Keratinocyte (primary cell): Measurements from ENCODE around the gene ACTN4. TPM values are rescaled to one million over a fixed set of nuclear protein-coding genes. Genes with fewer than 3 reads are reported as not detected.

Source experiments
- DNase-seq: peaks from one replicate; pipeline ENCODE4 v3.0.0-alpha.2; 2011; ENCODE audit warnings: low read depth, missing footprints, low spot score
- FAIRE-seq: peaks from 2 replicates; lab custom pipeline; 2011; peaks lifted over from hg19 to GRCh38; lab: Jason Lieb, UNC
- H2AFZ ChIP-seq: 2 replicates; pipeline ENCODE4 v1.6.0; 2012; ENCODE audit warnings: low read length, control low read depth, inconsistent platforms; ENCODE audit not compliant: control insufficient read depth
- H3K27ac ChIP-seq: 2 replicates; pipeline ENCODE4 v1.5.1; 2011; ENCODE audit warnings: low read length; ENCODE audit not compliant: control insufficient read depth, insufficient read depth
- H3K27me3 ChIP-seq: 3 replicates; pipeline ENCODE4 v1.6.0; 2011; ENCODE audit warnings: low read length; ENCODE audit not compliant: control insufficient read depth, insufficient read depth; ENCODE audit errors: extremely low read depth
- H3K36me3 ChIP-seq, 2 experiments: 2 replicates in 1 of 2; 3 replicates in 1 of 2; pipeline ENCODE4 v1.5.1; 2011; ENCODE audit warnings: low read length in 2 of 2, mild to moderate bottlenecking in 1 of 2; ENCODE audit not compliant: control insufficient read depth in 2 of 2, insufficient read depth in 2 of 2; ENCODE audit errors: extremely low read depth in 1 of 2
- H3K4me1 ChIP-seq: 3 replicates; pipeline ENCODE4 v1.5.1; 2011; ENCODE audit warnings: low read length; ENCODE audit not compliant: control insufficient read depth, insufficient read depth; ENCODE audit errors: extremely low read depth
- H3K4me2 ChIP-seq: 3 replicates; pipeline ENCODE4 v1.6.0; 2011; ENCODE audit warnings: low read depth, low read length; ENCODE audit not compliant: control insufficient read depth, insufficient read depth; ENCODE audit errors: extremely low read depth
- H3K4me3 ChIP-seq, 3 experiments: fragments of 200-600 bp in 1 of 3; sonication (generic) in 1 of 3; 2 replicates in 2 of 3; 3 replicates in 1 of 3; pipeline ENCODE4 v1.5.1; 2011 to 2016; ENCODE audit warnings: low read length in 3 of 3, mild to moderate bottlenecking in 3 of 3, control low read depth in 2 of 3, inconsistent platforms in 1 of 3, low read depth in 1 of 3, mixed read lengths in 1 of 3, mixed run types in 1 of 3, moderate library complexity in 1 of 3; ENCODE audit not compliant: control insufficient read depth in 2 of 3, insufficient read depth in 2 of 3; ENCODE audit errors: extremely low read depth in 1 of 3
- H3K79me2 ChIP-seq: 2 replicates; pipeline ENCODE4 v1.6.0; 2012; ENCODE audit warnings: low read length; ENCODE audit not compliant: control insufficient read depth, insufficient read depth
- H3K9ac ChIP-seq: 3 replicates; pipeline ENCODE4 v1.6.0; 2011; ENCODE audit warnings: low read length; ENCODE audit not compliant: control insufficient read depth, insufficient read depth; ENCODE audit errors: extremely low read depth
- H3K9me1 ChIP-seq: 3 replicates; pipeline ENCODE4 v1.6.0; 2011; ENCODE audit warnings: low read length; ENCODE audit not compliant: control insufficient read depth, insufficient read depth; ENCODE audit errors: extremely low read depth
- H3K9me3 ChIP-seq: 2 replicates; pipeline ENCODE4 v1.5.1; 2012; ENCODE audit warnings: low read depth, low read length; ENCODE audit not compliant: control insufficient read depth
- H4K20me1 ChIP-seq: 3 replicates; pipeline ENCODE4 v1.6.0; 2011; ENCODE audit warnings: low read length; ENCODE audit not compliant: control insufficient read depth, insufficient read depth; ENCODE audit errors: extremely low read depth
- EZH2 ChIP-seq: IDR thresholded peaks from one replicate; pipeline ENCODE4 v1.6.1; 2012; ENCODE audit warnings: inconsistent platforms, mild to moderate bottlenecking, low read length, moderate library complexity
- dilution Hi-C: fragments of 300-500 bp; cut with MboI; formaldehyde crosslinking; loops from one replicate; pipeline ENCODE4 v1.7.0; 2020; ENCODE audit warnings: low sequenced_read_pairs; ENCODE audit not compliant: extremely low pct_ligation_motif_present
- polyA plus RNA-seq, 5 experiments: library from polyadenylated mRNA; depleted of rRNA in 3 of 5; stranded (reverse) in 3 of 5; stranded (forward) in 1 of 5; unstranded in 1 of 5; fragments of >200 nt; gene quantifications; 1 replicate in 1 of 5; 2 replicates in 3 of 5; 3 replicates in 1 of 5; pipeline versions ENCODE4 v1.2.1 to v1.2.3, GENCODE V29; 2011 to 2012; ENCODE audit warnings: missing spikeins in 2 of 5, low read depth in 1 of 5, low replicate concordance in 1 of 5
- TF ChIP-seq, protein P1 (sequence below), 3 experiments: IDR thresholded peaks in 1 of 3; conservative IDR thresholded peaks in 1 of 3; optimal IDR thresholded peaks in 1 of 3; 2 replicates in 2 of 3; 3 replicates in 1 of 3; pipeline versions ENCODE3 to v1.5.1; 2011; ENCODE audit warnings: low read length in 3 of 3, mild to moderate bottlenecking in 3 of 3, moderate library complexity in 2 of 3, control low read depth in 1 of 3, inconsistent platforms in 1 of 3; ENCODE audit not compliant: insufficient read depth in 2 of 3; ENCODE audit errors: extremely low read depth in 1 of 3

ACTN4 gene
- polyA plus RNA-seq, 1 donor (not counting 4 experiments of a cell fraction or from before 2014, with no cell fraction given), result 463 TPM

DNA sequence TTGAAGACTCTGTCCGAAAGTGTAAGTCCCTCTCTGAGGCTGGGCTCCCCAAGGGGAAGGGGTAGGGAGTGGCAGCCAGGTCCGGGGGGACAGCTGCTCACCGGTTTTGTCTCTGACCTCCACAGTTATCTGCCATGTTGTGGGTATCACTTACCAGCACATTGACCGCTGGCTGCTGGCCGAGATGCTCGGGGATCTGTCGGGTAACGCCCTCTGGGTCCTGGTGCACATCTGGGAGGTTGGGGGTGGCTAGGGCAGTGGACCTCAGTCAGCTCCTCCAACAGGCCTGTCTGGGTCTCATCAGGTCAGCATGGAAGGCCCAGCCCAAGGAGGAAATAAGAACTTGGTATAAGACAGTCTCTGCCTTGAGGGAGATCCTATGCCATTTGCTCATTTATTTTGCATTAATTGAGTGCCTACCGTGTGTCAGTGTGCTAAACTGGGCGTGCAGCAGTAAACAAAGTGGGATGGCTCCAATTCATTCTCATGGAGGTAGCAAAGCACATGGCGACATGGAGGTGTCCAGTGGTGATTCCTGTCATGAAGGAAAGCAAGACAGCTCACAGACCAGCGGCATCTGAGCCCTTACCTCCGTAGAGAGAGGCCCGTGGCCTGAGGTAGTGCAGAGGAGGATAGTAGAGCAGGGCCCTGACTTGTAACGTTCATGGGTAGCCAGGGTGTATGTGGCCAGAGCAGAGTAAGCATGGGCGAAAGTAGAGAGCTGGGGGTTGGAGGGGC, 14.8 kb upstream of the ACTN4 start:
- peaks cover 24% of the 10 kb centered on the region for H3K4me1 ChIP-seq
- TF ChIP-seq, protein P1, sequence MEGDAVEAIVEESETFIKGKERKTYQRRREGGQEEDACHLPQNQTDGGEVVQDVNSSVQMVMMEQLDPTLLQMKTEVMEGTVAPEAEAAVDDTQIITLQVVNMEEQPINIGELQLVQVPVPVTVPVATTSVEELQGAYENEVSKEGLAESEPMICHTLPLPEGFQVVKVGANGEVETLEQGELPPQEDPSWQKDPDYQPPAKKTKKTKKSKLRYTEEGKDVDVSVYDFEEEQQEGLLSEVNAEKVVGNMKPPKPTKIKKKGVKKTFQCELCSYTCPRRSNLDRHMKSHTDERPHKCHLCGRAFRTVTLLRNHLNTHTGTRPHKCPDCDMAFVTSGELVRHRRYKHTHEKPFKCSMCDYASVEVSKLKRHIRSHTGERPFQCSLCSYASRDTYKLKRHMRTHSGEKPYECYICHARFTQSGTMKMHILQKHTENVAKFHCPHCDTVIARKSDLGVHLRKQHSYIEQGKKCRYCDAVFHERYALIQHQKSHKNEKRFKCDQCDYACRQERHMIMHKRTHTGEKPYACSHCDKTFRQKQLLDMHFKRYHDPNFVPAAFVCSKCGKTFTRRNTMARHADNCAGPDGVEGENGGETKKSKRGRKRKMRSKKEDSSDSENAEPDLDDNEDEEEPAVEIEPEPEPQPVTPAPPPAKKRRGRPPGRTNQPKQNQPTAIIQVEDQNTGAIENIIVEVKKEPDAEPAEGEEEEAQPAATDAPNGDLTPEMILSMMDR (optimal IDR thresholded peaks at IDR 0.05 in 1 of 3, IDR thresholded peaks at IDR 0.05 in 1 of 3, conservative IDR thresholded peaks at IDR 0.05 in 1 of 3; ENCODE audit: extremely low read depth in 1 of 3, insufficient read depth in 2 of 3, low read length in 3 of 3), result no peak
- TF ChIP-seq EZH2, result no peak

DNA sequence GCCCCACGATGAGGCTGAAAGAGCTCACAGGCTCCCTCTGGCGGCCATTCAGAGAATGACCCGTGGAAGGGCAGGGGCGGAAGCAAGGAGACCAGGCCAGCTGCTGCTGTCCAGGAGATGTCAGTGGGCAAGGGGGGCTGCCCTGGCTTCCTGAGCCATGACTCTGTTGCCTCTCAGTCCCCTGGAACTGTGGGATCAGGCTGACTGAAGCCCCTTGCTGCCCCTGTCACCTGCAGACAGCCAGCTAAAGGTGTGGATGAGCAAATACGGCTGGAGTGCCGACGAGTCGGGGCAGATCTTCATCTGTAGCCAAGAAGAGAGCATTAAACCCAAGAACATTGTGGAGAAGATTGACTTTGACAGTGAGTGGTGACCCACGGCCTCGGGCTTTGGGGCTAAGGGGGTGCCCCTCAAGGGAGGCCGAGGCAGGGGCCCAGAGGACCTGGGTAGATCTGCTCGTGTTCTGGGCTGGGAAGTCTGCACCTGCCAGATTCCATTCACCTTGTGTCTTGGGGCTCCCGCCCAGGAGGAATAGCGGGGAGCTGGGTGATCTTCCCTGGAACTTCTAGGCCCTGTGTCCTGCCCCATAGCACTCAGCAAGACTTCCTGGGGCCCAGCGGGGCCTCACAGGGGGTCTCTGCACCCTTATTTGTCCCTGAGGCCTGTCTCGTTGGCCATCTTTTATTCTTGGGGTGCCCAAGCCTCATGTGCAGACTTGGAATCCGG, 12.5 kb upstream of the ACTN4 start:
- H3K4me2 ChIP-seq, result peak overlapping the region; percentile 32
- H3K27me3 ChIP-seq, result no peaks in the 10 kb centered on the region
- no peak for DNase-seq
- no peak overlapping the region for H3K4me3 ChIP-seq
- peak; percentile 71 for FAIRE-seq
- H3K79me2 ChIP-seq, result peaks cover 4% of the 10 kb centered on the region
- peaks cover 12 to 20% of the 10 kb centered on the region in 2 experiments for H3K36me3 ChIP-seq
- no peaks in the 10 kb centered on the region for H3K9me1 ChIP-seq
- no peak for TF ChIP-seq EZH2
- TF ChIP-seq, protein P1 (optimal IDR thresholded peaks at IDR 0.05 in 1 of 3, IDR thresholded peaks at IDR 0.05 in 1 of 3, conservative IDR thresholded peaks at IDR 0.05 in 1 of 3; ENCODE audit: extremely low read depth in 1 of 3, insufficient read depth in 2 of 3, low read length in 3 of 3), result peak; percentile 83 to 90 (median 90)
- H3K9me3 ChIP-seq, result no peaks in the 10 kb centered on the region
- H3K9ac ChIP-seq, result peak overlapping the region; percentile 41
- H3K27ac ChIP-seq, result peak overlapping the region; percentile 31
- no peak overlapping the region for H2AFZ ChIP-seq
- H3K4me1 ChIP-seq, result peaks cover 34% of the 10 kb centered on the region
- H4K20me1 ChIP-seq, result no peaks in the 10 kb centered on the region
- dilution Hi-C loops, result no loop called here

More for the DNA sequence above, 14.8 kb upstream of the ACTN4 start:
- Histone ChIP-seq H3K36me3 (peaks cover 18 to 29% of the 10 kb centered on the region in 2 experiments), H3K9ac (no peak overlapping the region), H3K9me1 (no peaks in the 10 kb centered on the region), H4K20me1 (no peaks in the 10 kb centered on the region), H3K27ac (no peak overlapping the region), H3K4me2 (no peak overlapping the region), H3K79me2 (peaks cover 4% of the 10 kb centered on the region), H2AFZ (no peak overlapping the region), H3K9me3 (no peaks in the 10 kb centered on the region), H3K27me3 (no peaks in the 10 kb centered on the region), H3K4me3 (no peak overlapping the region)
- no peak for DNase-seq
- no peak for FAIRE-seq
- dilution Hi-C loops, result no loop called here
